IPS DF 4.7 (cell line): ENCODE results near the gene SSR1.
"Not testable (repeated sequence)": the region's sequence is repeated elsewhere in the genome, so short reads cannot be mapped to it uniquely, and the experiment has no call there.

ENCODE experiments used
- DNase-seq: peaks from one replicate; pipeline ENCODE4 v3.0.0-alpha.2; 2013; ENCODE audit warnings: low spot score; ENCODE audit errors: extremely low read depth

The SSR1 gene

GRCh38 chr6:7282097-7282906 lies 30.7 kb downstream of the SSR1 start:
- no peak for DNase-seq

- no peak for DNase-seq
Observed at GRCh38 chr6:7276199-7276524, 36.8 kb downstream of the SSR1 start.

- DNase-seq, result not testable (repeated sequence)
Observed at GRCh38 chr6:7274525-7274924, 38.5 kb downstream of the SSR1 start.

- DNase-seq, result no peak
Observed at GRCh38 chr6:7273709-7274108, 39.3 kb downstream of the SSR1 start.

GRCh38 chr6:7271205-7271534 lies 41.8 kb downstream of the SSR1 start:
- no peak for DNase-seq

GRCh38 chr6:7270320-7271204 lies 42.4 kb downstream of the SSR1 start:
- DNase-seq, result no peak

- no peak for DNase-seq
Observed at GRCh38 chr6:7269816-7270215, 43.2 kb downstream of the SSR1 start.

- DNase-seq, result no peak
Observed at GRCh38 chr6:7268816-7269555, 44.0 kb downstream of the SSR1 start.

- no peak for DNase-seq
Observed at GRCh38 chr6:7268362-7268761, 44.6 kb downstream of the SSR1 start.

- DNase-seq, result no peak
Observed at GRCh38 chr6:7267466-7268091, 45.4 kb downstream of the SSR1 start.

- no peak for DNase-seq
Observed at GRCh38 chr6:7267071-7267465, 45.9 kb downstream of the SSR1 start.

- not testable (repeated sequence) for DNase-seq
Observed at GRCh38 chr6:7265385-7265726, 47.6 kb downstream of the SSR1 start.

- DNase-seq, result no peak
Observed at GRCh38 chr6:7264686-7265384, 48.2 kb downstream of the SSR1 start.

- no peak for DNase-seq
Observed at GRCh38 chr6:7264041-7264440, 49.0 kb downstream of the SSR1 start.

- not testable (repeated sequence) for DNase-seq
Observed at GRCh38 chr6:7263519-7263805, 49.5 kb downstream of the SSR1 start.

GRCh38 chr6:7262746-7263518 lies 50.1 kb downstream of the SSR1 start:
- no peak for DNase-seq

GRCh38 chr6:7261852-7262461 lies 51.0 kb downstream of the SSR1 start:
- DNase-seq, result no peak

GRCh38 chr6:7261032-7261841 lies 51.8 kb downstream of the SSR1 start:
- DNase-seq, result no peak

GRCh38 chr6:7260291-7261031 lies 52.5 kb downstream of the SSR1 start:
- DNase-seq, result no peak
